Measurements from ENCODE around the gene ROBO1. TPM values are rescaled to one million over a fixed set of nuclear protein-coding genes. Genes with fewer than 3 reads are reported as not detected.
"Not testable (repeated sequence)": the region's sequence is repeated elsewhere in the genome, so short reads cannot be mapped to it uniquely, and the experiment has no call there.

The ROBO1 gene
- polyA plus RNA-seq, 10 donors: 36.1 to 76.7 (median 43.2) TPM

- DNase-seq: no peak
Observed at GRCh38 chr3:78802562-78802930, 965.3 kb downstream of the ROBO1 start.

GRCh38 chr3:78801926-78802561, 965.8 kb downstream of the ROBO1 start:
- no peak for DNase-seq

- no peak for DNase-seq
Observed at GRCh38 chr3:78799681-78800080, 968.1 kb downstream of the ROBO1 start.

DNA sequence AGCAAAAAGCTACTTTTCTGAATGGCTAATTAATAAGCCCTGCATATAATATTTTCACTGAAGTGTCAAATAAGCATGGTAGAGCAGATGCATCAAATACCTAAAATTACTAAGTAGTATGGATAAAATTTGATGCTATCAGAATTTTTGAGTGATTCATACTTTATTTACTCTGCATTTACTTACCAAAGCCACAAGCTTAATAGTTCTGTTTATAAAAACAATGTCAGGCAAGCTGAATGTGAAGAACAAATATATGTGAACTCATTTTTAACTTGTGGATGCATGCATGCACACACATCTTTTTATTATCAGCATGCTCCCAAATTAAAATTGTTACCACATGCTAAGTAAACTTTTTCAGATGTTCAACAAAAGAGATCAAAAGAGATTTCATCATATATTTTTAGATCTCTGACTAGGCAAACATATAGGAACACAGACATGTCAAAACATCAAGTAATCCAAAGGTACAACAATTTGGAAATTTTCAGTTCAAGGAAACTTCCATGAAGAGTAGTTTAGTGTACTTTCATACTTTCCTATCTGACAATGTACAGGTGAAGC, 969.4 kb downstream of the ROBO1 start:
- no peak for DNase-seq

DNA sequence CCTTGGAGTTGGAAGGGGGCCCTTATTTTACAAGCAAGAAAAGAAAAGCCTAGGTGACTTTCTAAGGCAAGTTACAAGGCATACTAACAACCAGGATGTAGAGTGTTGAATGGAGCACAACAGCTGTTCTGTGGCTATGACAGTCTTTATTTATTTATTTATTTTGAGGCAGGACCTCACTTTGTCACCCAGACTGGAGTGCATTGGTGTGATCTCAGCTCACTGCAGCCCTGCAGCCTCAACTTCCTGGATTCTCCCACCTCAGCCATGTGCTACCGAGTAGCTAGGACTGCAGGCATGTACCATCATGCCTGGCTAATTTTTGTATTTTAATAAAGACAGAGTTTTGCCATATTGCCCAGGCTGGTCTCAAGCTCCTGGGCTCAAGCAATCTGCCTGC, 973.4 kb downstream of the ROBO1 start:
- no peak for DNase-seq

GRCh38 chr3:78792733-78793132, 975.1 kb downstream of the ROBO1 start:
- DNase-seq: no peak

DNA sequence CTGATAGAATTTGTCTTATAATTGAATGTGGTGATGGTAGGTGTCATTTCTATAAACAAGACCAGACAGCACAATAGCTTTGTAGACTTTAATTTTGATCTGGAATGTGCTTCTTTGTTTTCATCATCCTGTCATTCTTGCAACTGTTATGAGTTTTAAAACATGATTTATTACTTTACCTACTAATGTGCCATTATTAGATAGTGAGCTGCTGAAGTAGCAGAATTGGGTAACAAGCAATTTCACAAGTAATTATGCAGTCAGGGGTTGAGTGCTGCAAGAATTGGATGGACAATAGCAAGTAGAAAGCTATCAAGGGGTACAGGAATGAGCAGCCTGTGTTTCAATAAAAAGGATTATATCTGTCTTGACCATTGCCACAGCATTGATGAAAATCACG, 975.6 kb downstream of the ROBO1 start:
- no peak for DNase-seq

DNA sequence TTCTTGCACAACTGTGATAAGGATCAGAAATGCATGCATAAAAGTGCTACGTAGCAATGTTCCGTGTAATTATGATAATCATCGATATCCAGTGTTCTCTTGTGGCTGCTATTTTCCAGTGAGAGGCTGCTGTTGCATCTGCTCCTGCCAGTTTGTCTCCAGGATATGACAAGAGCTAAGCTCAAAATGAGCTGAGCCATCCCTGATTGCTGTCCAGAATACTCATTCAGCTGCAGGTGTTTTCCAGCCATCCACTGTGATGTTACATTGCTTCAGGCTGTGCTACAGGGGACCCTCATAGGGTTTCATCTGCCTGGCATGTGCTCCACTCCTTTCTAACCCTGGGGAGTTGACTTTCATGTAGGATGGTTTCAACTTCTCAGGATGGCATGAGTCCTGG, 976.0 kb downstream of the ROBO1 start:
- peak; percentile 23 to 51 (median 27) for DNase-seq

- no peak for DNase-seq
Observed at GRCh38 chr3:78788839-78789238, 979.0 kb downstream of the ROBO1 start.

- DNase-seq: no peak
Observed at GRCh38 chr3:78785004-78785403, 982.8 kb downstream of the ROBO1 start.

DNA sequence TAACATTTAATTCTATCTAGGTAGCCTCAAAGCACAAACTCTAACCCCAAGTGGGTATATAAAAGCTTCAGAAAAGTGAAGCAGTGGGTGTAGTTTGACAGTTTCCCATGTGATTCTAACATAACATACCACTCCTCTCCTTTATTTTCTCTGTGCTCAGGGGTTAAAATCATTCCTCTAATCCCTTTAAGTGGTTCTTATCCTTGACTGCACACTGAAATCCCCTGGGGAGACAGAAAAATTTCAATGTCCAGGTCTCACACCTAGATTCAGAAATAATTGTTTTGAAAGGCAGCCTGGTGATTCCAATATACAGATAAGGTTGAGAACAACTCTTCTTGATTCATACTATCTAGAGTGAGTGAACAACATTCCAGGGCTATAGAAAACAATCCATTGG, 986.4 kb downstream of the ROBO1 start:
- no peak for DNase-seq

DNA sequence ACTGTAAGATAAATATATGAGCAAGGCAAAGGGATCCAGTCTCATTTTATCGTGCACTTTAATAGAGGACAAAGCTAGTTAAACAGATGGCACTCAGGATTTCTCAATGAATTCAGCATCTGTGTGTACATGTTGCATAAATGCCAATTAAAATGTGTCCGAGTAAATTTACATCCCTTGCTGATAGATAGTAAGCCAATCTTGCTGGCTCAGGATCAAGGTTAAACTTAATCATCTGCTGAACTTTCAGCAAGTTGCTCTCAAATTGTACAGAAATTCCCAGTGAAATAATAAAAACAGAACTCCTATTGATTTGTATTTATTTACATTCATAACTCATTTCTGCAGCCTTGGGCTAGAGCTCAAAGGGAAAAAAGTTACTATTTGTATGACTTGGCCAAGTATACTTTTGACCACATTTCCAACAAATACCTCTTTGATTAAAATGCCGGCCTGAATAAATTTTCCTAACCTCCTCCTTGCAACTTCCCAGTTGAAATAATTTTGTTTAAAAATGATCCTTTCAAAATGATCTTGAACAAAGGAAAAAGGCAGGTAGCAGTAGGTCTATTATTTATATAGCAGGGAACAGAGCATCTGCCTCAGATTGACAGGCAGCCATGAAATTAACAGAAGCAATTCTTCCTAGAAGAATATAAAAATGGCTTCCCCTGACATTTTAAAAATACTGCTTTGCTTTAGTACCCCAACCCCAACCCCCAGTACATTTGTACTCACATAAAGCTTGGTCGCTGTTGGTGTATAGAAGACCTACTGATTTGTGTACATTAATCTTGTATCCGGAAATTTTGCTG, 1001.9 kb downstream of the ROBO1 start:
- DNase-seq: peak in 2 of 3 donors; percentile 32 to 65

DNA sequence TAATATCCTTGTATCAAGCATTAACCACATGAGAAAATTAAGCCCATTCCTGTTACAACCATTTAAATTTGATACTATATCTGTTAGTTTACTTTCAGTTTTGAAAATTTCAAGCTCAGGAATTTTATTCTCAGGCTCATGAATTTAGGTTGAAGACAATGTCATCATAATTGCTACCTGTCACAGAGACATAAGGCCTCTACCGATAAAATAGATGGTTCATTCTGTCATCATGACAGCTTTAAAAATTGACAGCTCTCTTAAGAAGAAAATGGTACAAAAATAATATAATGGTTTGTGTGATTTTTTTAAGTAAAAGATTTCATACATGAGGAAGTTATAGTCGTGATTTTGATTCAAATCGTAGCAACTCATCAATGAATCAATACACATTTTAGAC, 1003.2 kb downstream of the ROBO1 start:
- no peak for DNase-seq

DNA sequence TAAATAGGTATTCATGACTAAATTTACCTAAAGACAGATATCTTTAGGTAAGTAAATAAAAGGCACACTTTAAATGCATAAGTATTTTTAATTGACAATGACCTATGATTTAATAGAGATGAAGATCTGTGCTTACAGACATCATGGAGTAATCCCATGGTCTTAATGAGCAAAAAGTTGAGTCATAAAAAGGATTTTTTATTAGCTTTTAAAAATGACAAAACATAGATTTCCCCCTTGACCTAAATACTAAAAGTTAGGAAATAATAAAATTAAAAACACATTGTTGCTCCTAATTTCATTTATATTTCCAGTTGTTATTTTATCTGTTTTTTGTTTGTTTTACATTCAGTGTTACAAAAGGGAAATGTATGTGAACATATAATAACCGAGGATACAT, 1005.7 kb downstream of the ROBO1 start:
- DNase-seq: no peak

- DNase-seq: peak in 2 of 3 donors; percentile 22 to 71
Observed at GRCh38 chr3:78761126-78761525, 1006.7 kb downstream of the ROBO1 start.

DNA sequence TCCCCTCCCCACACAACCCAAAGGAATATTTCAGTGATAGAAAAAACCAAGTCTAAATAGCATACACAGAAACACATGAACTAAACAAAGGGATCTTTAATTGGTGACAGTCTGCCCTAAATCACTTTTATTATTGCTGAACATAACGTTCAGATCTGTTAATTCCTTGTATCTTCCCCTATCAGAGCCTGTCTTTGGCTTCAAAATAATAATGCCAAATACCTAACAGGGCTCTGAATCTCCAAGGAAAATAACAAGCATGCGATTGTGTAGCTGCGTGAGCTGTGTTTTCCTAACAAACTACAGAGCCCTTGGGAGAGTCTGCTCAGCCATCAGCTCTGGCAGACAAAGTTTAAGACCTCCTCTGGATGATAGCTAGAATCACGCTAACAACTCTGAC, 1010.1 kb downstream of the ROBO1 start:
- peak in 1 of 3 donors; percentile 42 for DNase-seq

GRCh38 chr3:78754066-78754743, 1013.6 kb downstream of the ROBO1 start:
- DNase-seq: peak in 2 of 3 donors; percentile 46 to 60

- no peak for DNase-seq
Observed at GRCh38 chr3:78751266-78751665, 1016.5 kb downstream of the ROBO1 start.

- not testable (repeated sequence) for DNase-seq
Observed at GRCh38 chr3:78750291-78750690, 1017.5 kb downstream of the ROBO1 start.

DNA sequence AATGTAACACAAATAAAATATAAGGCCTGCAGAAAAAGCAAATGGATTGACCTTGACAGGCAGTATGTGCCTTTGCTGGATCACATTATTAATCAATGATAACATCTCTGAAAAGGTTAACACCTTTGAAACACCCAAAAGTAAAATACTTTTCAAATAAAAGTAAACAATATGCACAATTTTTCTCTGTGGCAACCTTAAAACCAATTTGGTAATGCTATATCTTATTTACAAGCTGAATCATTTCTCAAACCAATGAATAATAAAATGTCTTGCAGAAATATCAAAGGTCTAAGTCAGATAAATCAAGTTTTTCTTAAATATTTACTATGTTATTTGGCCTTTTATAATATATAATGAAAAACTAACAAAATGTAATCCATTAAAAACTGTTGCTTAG, 1018.7 kb downstream of the ROBO1 start:
- DNase-seq: no peak

GRCh38 chr3:78745847-78746246, 1022.0 kb downstream of the ROBO1 start:
- no peak for DNase-seq

DNA sequence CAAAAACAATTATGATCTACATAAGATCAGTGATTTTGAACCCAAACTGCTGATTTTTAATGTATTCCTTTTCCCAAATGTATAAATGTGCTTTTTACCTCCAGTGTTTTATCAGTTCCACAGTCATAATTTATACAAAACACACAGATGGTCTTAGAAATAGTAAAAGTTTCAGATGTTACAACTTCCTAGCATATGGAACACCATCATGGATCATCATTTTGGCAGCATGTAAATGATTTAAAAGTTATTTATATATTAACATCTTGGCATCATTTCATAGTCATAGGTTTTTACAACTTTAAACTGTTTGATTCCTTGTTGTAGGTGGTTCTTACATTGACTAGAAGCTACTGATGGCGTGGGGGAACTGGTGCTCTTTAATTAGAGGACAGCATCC, 1025.3 kb downstream of the ROBO1 start:
- no peak for DNase-seq

- no peak for DNase-seq
Observed at GRCh38 chr3:78742041-78742440, 1025.8 kb downstream of the ROBO1 start.
